GM06990 (cell line): ENCODE measurements around the gene GALNT18.

Source experiments
- DNase-seq: peaks from one replicate; pipeline ENCODE4 v3.0.0-alpha.2; 2011; ENCODE audit not compliant: insufficient read length; ENCODE audit errors: extremely low read depth
- H3K27me3 ChIP-seq: replicated peaks from 2 replicates; pipeline ENCODE4 v1.6.0; 2011; ENCODE audit warnings: low read length; ENCODE audit not compliant: control insufficient read depth, insufficient read depth
- H3K36me3 ChIP-seq: 2 replicates; pipeline ENCODE4 v1.5.1; 2011; ENCODE audit warnings: low read length; ENCODE audit not compliant: control insufficient read depth, insufficient read depth
- H3K4me3 ChIP-seq: replicated peaks from 2 replicates; pipeline ENCODE4 v1.5.1; 2011; ENCODE audit warnings: low read depth, mild to moderate bottlenecking, control low read depth, low read length
- TF ChIP-seq, protein P1 (sequence below): IDR thresholded peaks from 2 replicates; pipeline ENCODE4 v1.5.1; 2011; ENCODE audit warnings: low read length, control low read depth, mild to moderate bottlenecking, inconsistent platforms; ENCODE audit not compliant: insufficient read depth, poor library complexity, severe bottlenecking

The GALNT18 gene

DNA sequence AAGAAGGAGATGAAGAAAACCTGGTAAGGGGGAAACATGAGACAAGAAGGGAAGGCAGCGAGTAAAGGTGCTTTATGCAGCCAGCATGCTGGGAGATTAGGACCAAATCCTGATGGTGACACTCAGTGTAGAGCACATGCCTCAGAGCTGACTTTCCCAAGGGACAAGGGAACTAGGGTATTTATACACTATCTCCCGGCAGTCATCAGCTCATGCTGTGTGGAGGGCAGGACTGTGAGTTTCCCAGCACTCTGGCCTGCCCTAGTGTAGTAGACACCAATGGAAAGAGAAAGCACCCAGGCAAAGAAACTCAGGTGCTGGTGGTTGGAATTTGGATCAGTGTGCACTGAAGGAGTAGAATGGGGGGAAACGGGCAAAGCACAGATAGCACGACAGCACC is 140.4 kb downstream of the GALNT18 start:
- Histone ChIP-seq H3K4me3 (no peak overlapping the region), H3K36me3 (no peaks in the 10 kb centered on the region), H3K27me3 (no peaks in the 10 kb centered on the region)
- DNase-seq = no peak
- TF ChIP-seq, protein P1, sequence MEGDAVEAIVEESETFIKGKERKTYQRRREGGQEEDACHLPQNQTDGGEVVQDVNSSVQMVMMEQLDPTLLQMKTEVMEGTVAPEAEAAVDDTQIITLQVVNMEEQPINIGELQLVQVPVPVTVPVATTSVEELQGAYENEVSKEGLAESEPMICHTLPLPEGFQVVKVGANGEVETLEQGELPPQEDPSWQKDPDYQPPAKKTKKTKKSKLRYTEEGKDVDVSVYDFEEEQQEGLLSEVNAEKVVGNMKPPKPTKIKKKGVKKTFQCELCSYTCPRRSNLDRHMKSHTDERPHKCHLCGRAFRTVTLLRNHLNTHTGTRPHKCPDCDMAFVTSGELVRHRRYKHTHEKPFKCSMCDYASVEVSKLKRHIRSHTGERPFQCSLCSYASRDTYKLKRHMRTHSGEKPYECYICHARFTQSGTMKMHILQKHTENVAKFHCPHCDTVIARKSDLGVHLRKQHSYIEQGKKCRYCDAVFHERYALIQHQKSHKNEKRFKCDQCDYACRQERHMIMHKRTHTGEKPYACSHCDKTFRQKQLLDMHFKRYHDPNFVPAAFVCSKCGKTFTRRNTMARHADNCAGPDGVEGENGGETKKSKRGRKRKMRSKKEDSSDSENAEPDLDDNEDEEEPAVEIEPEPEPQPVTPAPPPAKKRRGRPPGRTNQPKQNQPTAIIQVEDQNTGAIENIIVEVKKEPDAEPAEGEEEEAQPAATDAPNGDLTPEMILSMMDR = no peak

DNA sequence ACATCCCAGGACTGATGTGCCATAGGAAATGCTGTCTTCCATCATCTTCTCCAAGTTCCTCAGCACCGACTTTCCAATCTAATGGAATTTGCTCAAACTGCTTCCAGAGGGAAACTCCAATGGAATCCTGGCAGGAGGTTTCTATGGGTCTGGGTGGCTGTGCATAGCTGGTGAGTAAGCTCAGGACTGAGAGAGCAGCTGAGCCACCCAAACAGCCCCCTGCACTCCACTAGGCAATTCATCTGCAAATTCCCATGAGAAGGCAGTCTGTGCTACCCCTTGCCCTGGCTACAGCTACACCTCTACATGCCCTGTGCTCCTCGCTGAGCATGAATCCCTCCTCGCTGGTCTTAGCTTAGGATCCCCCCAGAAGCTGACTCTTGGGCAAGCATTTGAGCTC is 140.8 kb downstream of the GALNT18 start:
- no peaks in the 10 kb centered on the region for H3K27me3 ChIP-seq
- TF ChIP-seq, protein P1 = no peak
- H3K4me3 ChIP-seq = no peak overlapping the region
- DNase-seq = no peak
- no peaks in the 10 kb centered on the region for H3K36me3 ChIP-seq

DNA sequence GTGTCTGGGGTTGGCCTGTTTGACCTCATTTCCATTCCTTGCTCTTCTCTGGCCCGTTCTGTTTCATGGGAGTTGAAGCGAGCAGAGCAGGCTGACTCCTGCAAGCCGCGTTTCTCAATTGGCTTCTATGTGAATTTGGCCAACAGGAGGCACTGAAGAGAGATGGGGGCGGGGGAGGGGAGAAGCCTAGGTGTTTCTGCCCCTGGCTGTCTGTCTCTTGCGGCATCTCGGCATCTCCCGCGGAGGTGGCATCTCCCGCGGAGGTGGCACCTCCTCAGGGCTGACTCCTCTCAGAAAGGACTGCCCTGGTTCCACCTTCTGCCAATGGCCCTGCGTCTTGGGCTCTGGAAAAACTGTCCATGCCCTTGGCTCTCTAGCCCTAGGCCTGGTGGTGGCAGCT is 143.1 kb downstream of the GALNT18 start:
- Histone ChIP-seq H3K4me3 (no peak overlapping the region), H3K36me3 (no peaks in the 10 kb centered on the region), H3K27me3 (no peaks in the 10 kb centered on the region)
- TF ChIP-seq, protein P1 = no peak
- no peak for DNase-seq

- no peak for DNase-seq
- H3K27me3 ChIP-seq = no peaks in the 10 kb centered on the region
- TF ChIP-seq, protein P1 = no peak
- no peak overlapping the region for H3K4me3 ChIP-seq
- H3K36me3 ChIP-seq = no peaks in the 10 kb centered on the region
Observed at GRCh38 chr11:11477695-11478420, 143.9 kb downstream of the GALNT18 start.

GRCh38 chr11:11476971-11477645 is 144.7 kb downstream of the GALNT18 start:
- H3K36me3 ChIP-seq = no peaks in the 10 kb centered on the region
- H3K27me3 ChIP-seq = no peaks in the 10 kb centered on the region
- TF ChIP-seq, protein P1 = no peak
- H3K4me3 ChIP-seq = no peak overlapping the region
- no peak for DNase-seq
